Esophagus muscularis mucosa (tissue), 4 donors: ENCODE measurements around the gene CEMP1. TPM values are rescaled to one million over a fixed set of nuclear protein-coding genes. Genes with fewer than 3 reads are reported as not detected.

Experiments
- DNase-seq: peaks from one replicate; pipeline ENCODE4 v3.0.0-alpha.2; 2017; ENCODE audit errors: extremely low spot score
- H3K27ac ChIP-seq, 4 donors: fragments of 200-600 bp; sonication (generic); replicated peaks in 1 of 4; 1 replicate in 3 of 4; 2 replicates in 1 of 4; pipeline ENCODE4 v1.5.1; 2016 to 2019; ENCODE audit warnings: mild to moderate bottlenecking in 1 of 4
- H3K27me3 ChIP-seq, 4 donors: fragments of 200-600 bp; sonication (generic); one replicate each; pipeline versions ENCODE4 v1.5.1 to v1.6.0; 2016 to 2019
- H3K36me3 ChIP-seq, 4 donors: fragments of 200-600 bp; sonication (generic); one replicate each; pipeline ENCODE4 v1.5.1; 2016 to 2019
- H3K4me1 ChIP-seq, 4 donors: fragments of 200-600 bp; sonication (generic); one replicate each; pipeline ENCODE4 v1.5.1; 2016 to 2019
- H3K4me3 ChIP-seq, 4 donors: fragments of 200-600 bp; sonication (generic); 1 replicate in 2 of 4; 2 replicates in 2 of 4; pipeline ENCODE4 v1.5.1; 2016 to 2019; ENCODE audit warnings: mild to moderate bottlenecking in 4 of 4, moderate library complexity in 1 of 4
- H3K9me3 ChIP-seq, 4 donors: fragments of 200-600 bp; sonication (generic); 1 replicate in 3 of 4; 2 replicates in 1 of 4; pipeline ENCODE4 v1.5.1; 2016 to 2019
- CTCF ChIP-seq, 3 experiments: fragments of 200-600 bp in 2 of 3; fragments of 450-650 bp in 1 of 3; sonication (generic) in 2 of 3; IDR thresholded peaks; one replicate each; pipeline ENCODE4 v1.5.1; 2017 to 2019; ENCODE audit warnings: antibody characterized with exemption in 3 of 3, mild to moderate bottlenecking in 2 of 3, moderate library complexity in 1 of 3
- EP300 ChIP-seq: sonication (generic); formaldehyde crosslinking; IDR thresholded peaks from one replicate; pipeline ENCODE4 v1.6.1; 2017; ENCODE audit warnings: antibody characterized with exemption
- POLR2A ChIP-seq: fragments of 450-650 bp; IDR thresholded peaks from one replicate; pipeline ENCODE4 v1.6.1; 2017; ENCODE audit warnings: antibody characterized with exemption, moderate library complexity, mild to moderate bottlenecking, low read depth
- POLR2AphosphoS5 ChIP-seq, 2 donors: sonication (generic); formaldehyde crosslinking; IDR thresholded peaks; one replicate each; pipeline ENCODE4 v1.6.1; 2017; ENCODE audit warnings: antibody characterized with exemption in 2 of 2
- WGBS: methylation state at CpG from one replicate; pipeline ENCODE4 v1.1.5; 2018; 5-methylcytosine and 5-hydroxymethylcytosine counted together
- intact Hi-C: fragments of 100-400 bp; cut with DNase I; formaldehyde crosslinking; loops from one replicate; pipeline ENCODE4 v1.15.1; 2023
- total RNA-seq, 4 donors: library from RNA; depleted of rRNA; stranded (reverse); fragments of >200 nt; gene quantifications; one replicate each; pipeline versions ENCODE4 v1.1.0 to v1.2.1, GENCODE V29; 2016

The CEMP1 gene
- total RNA-seq, 4 donors from 2014 or later: not detected

DNA sequence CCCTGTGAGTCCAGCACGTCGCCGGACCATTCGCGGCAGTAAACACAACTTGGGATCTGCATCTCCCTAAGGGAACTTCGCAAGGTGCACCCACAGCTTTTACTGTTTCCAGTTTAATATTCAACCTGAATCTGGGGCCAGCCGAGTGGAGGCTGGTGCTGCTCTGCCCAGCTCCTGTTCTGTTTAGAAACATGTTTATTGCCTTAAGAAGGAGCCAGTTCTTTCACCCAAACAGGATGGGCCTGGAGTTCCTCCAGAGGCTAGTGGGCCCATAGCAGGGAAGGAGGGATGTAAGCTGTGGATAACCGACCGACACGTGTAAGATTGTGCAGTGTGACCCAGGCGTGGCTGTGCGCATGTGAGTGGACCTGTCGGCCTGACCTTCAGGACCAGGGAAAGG is 38.9 kb downstream of the CEMP1 start:
- Histone ChIP-seq H3K9me3 (no peaks in the 10 kb centered on the region), H3K27me3 (no peaks in the 10 kb centered on the region), H3K27ac (no peak overlapping the region), H3K36me3 (peaks cover 13 to 24% (median 18%) of the 10 kb centered on the region in 4 donors), H3K4me1 (peaks cover 5 to 8% (median 7%) of the 10 kb centered on the region in 4 donors), H3K4me3 (no peak overlapping the region)
- DNase-seq: no peak
- intact Hi-C loops: no loop called here
- TF ChIP-seq POLR2AphosphoS5 (IDR thresholded peaks at IDR 0.05) (no peak), CTCF (IDR thresholded peaks at IDR 0.05) (no peak), POLR2A (no peak), EP300 (no peak)
- WGBS: 88% methylated on average over 7 of the region's 13 CpGs

GRCh38 chr16:2490190-2491105 is 40.8 kb downstream of the CEMP1 start:
- TF ChIP-seq EP300: no peak
- TF ChIP-seq CTCF (IDR thresholded peaks at IDR 0.05): no peak
- TF ChIP-seq POLR2A: no peak
- no peak for TF ChIP-seq POLR2AphosphoS5 (IDR thresholded peaks at IDR 0.05)
- Histone ChIP-seq H3K9me3 (no peaks in the 10 kb centered on the region), H3K4me3 (no peak overlapping the region), H3K36me3 (peaks cover 0 to 16% (median 5%) of the 10 kb centered on the region in 4 donors), H3K4me1 (peaks cover 7 to 17% (median 13%) of the 10 kb centered on the region in 4 donors), H3K27me3 (no peaks in the 10 kb centered on the region), H3K27ac (no peak overlapping the region)
- 91% methylated on average over 19 of the region's 23 CpGs for WGBS
- intact Hi-C loops: no loop called here
- DNase-seq: no peak

- intact Hi-C loops: no loop called here
- 92% methylated on average over 7 of the region's 16 CpGs for WGBS
- no peaks in the 10 kb centered on the region for H3K9me3 ChIP-seq
- TF ChIP-seq POLR2A (no peak), POLR2AphosphoS5 (IDR thresholded peaks at IDR 0.05) (no peak), CTCF (IDR thresholded peaks at IDR 0.05) (no peak), EP300 (no peak)
- no peak overlapping the region for H3K27ac ChIP-seq
- peaks cover 11 to 24% (median 14%) of the 10 kb centered on the region in 4 donors for H3K4me1 ChIP-seq
- no peak for DNase-seq
- H3K27me3 ChIP-seq: no peaks in the 10 kb centered on the region
- H3K4me3 ChIP-seq: no peak overlapping the region
- peaks cover 0 to 16% (median 5%) of the 10 kb centered on the region in 4 donors for H3K36me3 ChIP-seq
Measured at GRCh38 chr16:2489581-2489980, 41.6 kb downstream of the CEMP1 start.

DNA sequence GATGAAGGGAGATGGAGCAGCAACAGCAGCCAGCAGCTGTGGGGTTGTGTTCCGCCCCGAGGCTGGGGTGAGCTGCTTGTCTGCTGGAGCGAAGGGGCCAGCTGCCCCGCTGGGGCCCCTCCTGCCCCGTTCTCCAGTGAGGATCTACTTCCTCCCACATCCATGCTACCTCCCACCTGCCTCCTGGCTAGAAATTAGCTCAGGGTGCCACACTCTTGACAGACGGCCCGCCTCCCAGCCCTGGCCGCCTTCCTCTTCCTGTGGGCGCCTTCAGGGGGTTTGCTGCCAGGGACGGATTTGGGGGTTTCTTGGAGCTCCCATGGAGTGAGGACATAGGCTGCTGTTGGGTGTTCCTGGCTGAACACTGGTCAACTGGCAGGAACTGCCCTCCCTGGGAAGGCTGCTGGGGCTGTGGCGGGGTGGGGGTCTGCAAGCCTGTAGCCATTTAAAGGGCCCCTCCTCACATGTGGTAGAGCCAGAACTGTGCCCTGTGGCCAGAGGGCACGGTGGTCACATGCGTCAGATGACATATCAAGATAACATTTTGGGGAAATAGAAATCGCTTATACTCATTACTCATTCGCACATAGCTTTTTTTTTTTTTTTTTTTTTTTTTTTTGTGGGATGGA is 43.2 kb downstream of the CEMP1 start:
- DNase-seq: no peak
- H3K4me1 ChIP-seq: peaks cover 17 to 40% (median 27%) of the 10 kb centered on the region in 4 donors
- TF ChIP-seq CTCF (IDR thresholded peaks at IDR 0.05) (no peak), EP300 (no peak), POLR2AphosphoS5 (IDR thresholded peaks at IDR 0.05) (no peak), POLR2A (no peak)
- intact Hi-C loops: no loop called here
- H3K9me3 ChIP-seq: no peaks in the 10 kb centered on the region
- peaks cover 0 to 16% (median 5%) of the 10 kb centered on the region in 4 donors for H3K36me3 ChIP-seq
- no peaks in the 10 kb centered on the region for H3K27me3 ChIP-seq
- no peak overlapping the region for H3K4me3 ChIP-seq
- 68% methylated on average over 13 of the region's 15 CpGs for WGBS
- H3K27ac ChIP-seq: no peak overlapping the region
